ENCODE data around the gene RPL5. TPM values are rescaled to one million over a fixed set of nuclear protein-coding genes. Genes with fewer than 3 reads are reported as not detected.

RPL5 gene
- total and polyA plus RNA-seq, 2 of the 8 experiments (the other 6 are each of a cell fraction or from before 2014, with no cell fraction given), result 1,506 to 2,034 TPM

DNA sequence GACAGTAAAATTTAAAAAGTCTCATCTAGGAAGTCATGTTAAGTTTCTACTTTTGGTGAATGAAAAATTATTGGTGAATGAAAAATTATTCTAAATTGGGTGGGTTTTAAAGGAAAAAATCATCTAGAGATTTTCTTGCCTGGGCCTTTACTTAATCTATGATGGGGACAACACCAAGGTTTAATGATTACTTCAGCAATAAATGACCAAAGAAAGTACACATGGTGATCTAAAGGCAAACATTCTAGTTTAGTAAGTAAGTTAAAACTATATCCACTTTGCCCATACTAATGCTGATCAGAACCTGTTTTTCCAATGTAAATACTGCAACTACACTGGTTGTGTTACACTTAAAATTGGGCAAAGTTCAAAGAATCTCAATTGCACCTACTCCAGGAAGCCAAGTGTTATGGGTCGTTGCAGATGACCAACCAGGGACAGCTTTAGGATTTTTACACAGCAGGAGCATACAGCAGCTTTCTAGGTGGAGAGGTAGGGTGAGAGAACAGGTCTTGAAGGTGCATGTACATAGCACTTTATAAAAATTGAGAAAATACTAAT, 14.6 kb upstream of the RPL5 start (continued):
- no peak for TF ChIP-seq PHF8 (conservative IDR thresholded peaks at IDR 0.05; ENCODE audit: low read depth, low read length)
- no peak for TF ChIP-seq SP1 (IDR thresholded peaks at IDR 0.05; ENCODE audit: low read depth, low read length)
- TF ChIP-seq RBBP5 (IDR thresholded peaks at IDR 0.05; ENCODE audit: borderline replicate concordance, low read depth, low read length), result no peak
- TF ChIP-seq KDM1A (IDR thresholded peaks at IDR 0.05; ENCODE audit: borderline replicate concordance, low read length), result no peak
